GM19438 (cell line): Measurements from ENCODE around the gene PIGU.
"Not testable (repeated sequence)": the region's sequence is repeated elsewhere in the genome, so short reads cannot be mapped to it uniquely, and the experiment has no call there.

ENCODE experiments used
- ATAC-seq: cut with Tn5 transposase; IDR thresholded peaks from one replicate; pipeline ENCODE4 v1.9.1; 2021; ENCODE audit warnings: low read depth; ENCODE audit not compliant: unreplicated experiment

PIGU gene

GRCh38 chr20:34676642-34677373 is at the start of gene PIGU:
PIGU (minus strand) TSS chr20:34677092; CDS start chr20:34677085, 7 bp downstream.
- peak; percentile 91 for ATAC-seq

- ATAC-seq = no peak
Measured at GRCh38 chr20:34724172-34724571, 47.3 kb upstream of the PIGU start.

GRCh38 chr20:34722560-34722959 is 45.7 kb upstream of the PIGU start:
- not testable (repeated sequence) for ATAC-seq

- ATAC-seq = no peak
Measured at GRCh38 chr20:34720266-34720665, 43.4 kb upstream of the PIGU start.

- peak; percentile 84 for ATAC-seq
Measured at GRCh38 chr20:34719242-34720017, 42.5 kb upstream of the PIGU start.

DNA sequence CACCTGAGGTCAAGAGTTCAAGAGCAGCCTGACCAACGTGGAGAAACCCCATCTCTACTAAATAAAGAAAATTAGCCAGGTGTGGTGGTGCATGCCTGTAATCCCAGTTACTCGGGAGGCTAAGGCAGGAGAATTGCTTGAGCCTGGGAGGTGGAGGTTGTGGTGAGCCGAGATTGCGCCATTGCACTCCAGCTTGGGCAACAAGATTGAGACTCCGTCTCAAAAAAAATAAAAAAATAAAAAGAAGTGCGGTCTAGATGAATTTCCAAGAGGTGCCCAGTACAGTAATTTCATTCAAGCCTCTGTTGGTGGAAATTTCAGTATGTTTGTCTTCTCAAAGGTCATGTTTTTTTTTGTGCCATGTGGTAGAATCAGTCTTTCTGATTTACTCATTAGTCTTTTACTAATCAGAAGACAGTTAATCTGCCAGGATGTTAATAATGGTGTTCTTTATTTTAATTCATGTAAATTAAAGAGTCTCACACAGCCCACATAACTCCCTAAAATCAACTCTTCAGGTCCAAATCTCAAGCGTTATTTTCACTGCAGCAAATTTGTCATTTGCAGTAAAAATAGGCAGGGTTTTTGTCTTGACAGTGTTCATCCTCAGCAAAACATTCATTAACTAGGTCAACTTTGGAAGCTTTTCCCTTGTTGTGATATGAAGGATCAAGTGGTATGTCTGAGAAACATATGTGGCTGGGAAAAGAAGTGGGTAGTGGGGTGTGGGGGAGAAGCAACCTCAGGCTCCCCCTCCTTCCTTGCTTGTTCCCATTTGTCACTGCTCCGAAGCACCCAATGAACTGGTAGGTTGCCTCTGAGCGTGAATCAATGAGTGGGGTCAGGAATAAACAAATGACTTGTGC is 40.6 kb upstream of the PIGU start:
- no peak for ATAC-seq

DNA sequence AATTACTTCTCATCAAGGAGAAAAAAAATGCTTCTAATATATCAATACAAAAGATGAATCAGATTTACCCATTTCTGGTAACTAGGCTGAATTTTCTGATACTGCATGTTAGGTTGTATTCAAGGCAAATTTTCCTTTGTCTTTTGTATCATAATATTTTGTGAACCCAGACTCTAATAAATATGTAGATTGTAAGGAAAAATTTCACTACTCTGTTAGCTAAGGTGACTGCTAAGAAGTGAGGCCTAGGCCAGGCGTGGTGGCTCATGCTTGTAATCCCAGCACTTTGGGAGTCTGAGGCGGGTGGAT is 40.0 kb upstream of the PIGU start:
- no peak for ATAC-seq

GRCh38 chr20:34715384-34715783 is 38.5 kb upstream of the PIGU start:
- no peak for ATAC-seq

DNA sequence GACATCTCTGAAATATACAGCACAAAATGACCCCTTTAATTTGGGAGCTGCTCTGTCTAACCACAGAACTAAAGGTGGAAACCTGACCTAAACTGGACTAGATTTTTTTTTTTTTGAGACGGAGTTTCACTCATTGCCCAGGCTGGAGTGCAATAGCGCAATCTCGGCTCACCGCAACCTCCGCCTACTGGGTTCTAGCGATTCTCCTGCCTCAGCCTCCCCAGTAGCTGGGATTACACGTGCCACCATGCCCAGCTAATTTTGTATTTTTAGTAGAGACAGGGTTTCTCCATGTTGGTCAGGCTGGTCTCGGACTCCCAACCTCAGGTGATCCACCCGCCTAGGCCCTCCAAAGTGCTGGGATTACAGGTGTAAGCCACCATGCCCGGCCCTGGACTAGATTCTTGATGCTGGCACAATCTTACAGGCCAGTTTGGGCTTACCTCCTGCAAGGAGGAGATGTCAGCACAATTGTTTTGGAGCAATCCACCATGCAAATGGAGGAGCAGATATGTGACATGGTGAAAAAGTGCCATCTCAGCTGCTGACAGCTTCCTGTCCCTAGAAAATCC is 37.1 kb upstream of the PIGU start:
- ATAC-seq = not testable (repeated sequence)

GRCh38 chr20:34713194-34713943 is 36.5 kb upstream of the PIGU start:
- no peak for ATAC-seq

DNA sequence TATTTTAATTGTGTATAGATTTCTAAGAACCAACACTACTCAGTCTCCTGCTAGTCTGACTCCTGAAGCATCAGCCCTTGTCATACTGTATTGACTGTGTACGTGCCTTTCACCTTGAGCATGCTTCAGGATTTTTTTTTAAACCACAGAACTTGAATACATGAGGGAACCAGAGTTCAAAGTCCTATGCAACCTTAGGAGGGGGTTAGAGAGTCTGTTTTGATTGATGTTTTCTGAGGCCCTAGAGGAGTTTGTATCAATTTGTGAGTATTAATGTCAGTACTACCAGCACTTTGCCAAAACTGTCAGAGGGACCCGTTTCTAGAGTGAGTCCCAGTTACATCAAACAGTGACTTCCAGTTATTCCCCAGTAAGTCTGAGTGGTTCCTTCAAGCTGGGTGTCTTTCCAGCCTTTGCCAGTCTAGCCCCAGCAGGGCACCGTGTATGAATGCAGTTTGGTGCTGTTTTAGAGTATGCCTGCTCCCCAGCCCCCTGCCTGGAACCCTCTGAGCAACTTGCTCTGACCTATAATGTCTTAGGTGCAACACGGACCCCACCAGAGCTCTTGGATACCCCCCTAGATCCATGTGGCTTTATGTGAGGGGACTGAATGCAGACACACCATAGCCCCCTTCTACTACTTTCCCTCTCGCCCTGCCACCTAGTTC is 35.8 kb upstream of the PIGU start:
- ATAC-seq = no peak

DNA sequence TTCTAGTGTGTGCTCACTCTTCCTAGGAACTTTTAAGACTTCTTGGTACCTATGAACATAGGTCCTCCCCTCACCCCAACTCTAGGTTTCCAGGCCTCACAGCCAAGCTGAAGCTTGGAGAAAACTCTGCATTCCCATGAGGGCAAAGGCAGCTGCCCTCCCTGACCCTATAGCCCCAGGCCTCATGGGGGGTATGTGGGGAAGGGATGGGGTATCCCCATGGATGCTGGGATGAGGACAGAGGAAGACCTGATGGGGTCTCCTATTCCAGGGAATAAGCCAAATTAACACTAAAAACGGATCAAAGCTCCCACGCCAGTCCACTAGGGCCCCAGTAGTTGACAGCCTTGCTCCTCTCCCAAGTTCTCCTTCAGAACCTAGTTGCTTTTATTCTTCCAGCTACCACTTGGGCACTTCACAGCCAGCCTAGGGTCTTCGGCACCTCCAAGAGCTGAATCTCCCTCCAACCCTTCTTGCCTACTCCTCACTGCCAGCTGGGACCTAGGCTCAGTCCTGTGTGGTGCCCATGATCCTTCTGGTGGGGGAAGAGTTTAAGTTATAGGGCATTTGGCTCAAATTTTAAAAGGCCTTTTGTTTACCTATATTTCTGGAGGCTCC is 35.0 kb upstream of the PIGU start:
- no peak for ATAC-seq

DNA sequence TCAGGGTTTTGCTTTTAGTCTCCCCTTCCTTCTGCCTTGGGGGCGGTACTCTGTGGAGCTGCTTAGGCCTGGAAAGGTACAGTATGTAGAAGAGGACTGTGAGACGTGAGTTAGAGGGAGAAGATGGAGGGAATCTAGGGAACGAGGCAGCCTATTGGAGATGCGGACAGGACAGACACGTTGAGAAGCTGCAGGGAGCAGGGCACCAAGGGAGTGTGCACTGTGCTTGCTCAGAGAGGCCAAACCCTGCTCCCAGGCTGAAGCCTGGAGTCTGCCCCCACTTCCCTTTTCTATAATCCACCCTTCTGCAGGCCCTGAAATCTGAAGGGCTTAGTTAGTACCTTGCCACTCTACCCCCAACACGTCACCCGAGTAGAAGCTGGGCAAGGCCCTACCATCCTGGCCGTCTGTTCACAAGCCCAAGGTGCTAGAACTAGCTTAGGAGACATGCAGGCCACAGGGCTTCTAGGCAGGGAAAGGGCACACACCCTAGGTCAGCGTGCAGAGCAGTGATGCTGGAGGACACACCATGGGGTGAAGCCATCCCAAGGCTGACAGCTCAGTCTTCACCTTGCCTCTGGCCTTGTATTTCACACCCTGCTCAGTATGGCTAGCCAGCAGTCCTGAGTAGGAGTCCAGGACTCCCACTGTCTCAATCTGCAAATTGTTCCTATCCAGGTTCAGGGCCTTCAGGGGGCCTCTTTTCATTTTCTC is 34.1 kb upstream of the PIGU start:
- no peak for ATAC-seq

GRCh38 chr20:34710568-34710839 is 33.6 kb upstream of the PIGU start:
- no peak for ATAC-seq

DNA sequence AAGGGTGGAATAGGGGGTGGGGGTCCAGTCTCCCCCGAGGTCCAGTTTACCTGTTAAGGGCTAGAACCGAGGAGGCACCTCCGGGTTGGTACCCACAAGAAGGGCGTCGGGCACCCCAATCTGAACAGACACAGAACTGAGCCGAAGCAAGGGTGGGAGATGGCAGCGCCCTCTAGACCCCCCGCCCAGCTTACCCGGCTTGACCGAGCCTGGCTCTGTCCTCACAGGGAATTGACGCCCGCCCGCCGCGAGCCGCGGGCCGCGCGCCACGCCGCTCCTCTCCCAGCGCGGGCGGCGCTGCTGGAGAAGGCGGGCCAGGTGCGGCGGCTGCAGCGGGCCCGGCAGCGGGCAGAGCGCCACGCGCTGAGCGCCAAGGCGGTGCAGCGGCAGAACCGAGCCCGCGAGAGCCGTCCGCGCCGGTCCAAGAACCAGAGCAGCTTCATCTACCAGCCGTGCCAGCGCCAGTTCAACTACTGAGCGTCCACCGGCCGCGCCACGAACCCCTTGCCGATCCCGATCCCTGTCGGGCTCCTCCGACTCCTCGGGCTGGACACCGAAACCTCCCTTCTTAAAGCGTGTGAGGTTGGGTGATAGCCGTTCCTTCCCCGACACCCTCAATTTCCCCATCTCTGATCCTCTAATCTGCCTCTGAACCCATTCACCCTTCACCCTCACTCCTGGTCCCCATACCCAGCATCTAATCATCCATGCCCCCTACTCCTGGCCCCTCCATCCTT is 33.1 kb upstream of the PIGU start:
- peak; percentile 43 for ATAC-seq

GRCh38 chr20:34709044-34709830 is 32.3 kb upstream of the PIGU start:
- ATAC-seq = peak; percentile 52

DNA sequence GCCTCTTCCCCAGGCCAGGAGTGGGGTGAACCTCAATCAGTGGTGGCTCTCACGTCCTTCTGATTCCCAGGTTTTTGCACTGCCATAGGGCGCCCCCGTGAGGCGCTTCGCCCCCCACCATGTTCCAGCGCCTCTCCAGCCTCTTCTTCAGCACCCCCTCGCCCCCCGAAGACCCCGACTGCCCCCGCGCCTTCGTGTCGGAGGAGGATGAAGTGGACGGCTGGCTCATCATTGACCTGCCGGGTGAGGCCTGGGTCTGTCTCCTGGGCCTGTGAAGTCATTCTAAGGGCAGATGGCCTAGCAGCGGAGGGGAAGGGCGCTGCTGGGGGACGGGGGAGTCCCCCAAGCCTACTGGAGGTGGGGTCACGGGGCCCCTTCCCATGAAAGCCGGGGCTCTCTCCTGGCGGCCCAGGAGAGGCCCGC is 31.7 kb upstream of the PIGU start:
- ATAC-seq = peak; percentile 10
